HCT116 (cell line): ENCODE data around the gene FES.

Experiments
- EGR1 ChIP-seq: IDR thresholded peaks from 2 replicates; pipeline ENCODE4 v1.6.1; 2012; ENCODE audit warnings: low read depth
- EZH2 ChIP-seq: fragments of 200-600 bp; sonication (generic); IDR thresholded peaks from 2 replicates; pipeline ENCODE4 v1.6.1; 2017; ENCODE audit warnings: antibody characterized with exemption, mixed run types
- TCF7L2 ChIP-seq: IDR thresholded peaks from 2 replicates; pipeline ENCODE4 v1.7.0; 2011; ENCODE audit warnings: borderline replicate concordance, inconsistent platforms; ENCODE audit not compliant: insufficient read depth, insufficient read length; ENCODE audit errors: extremely low read depth
- TF ChIP-seq, protein P1 (sequence below): IDR thresholded peaks from 2 replicates; pipeline ENCODE4 v1.6.1; 2012; ENCODE audit warnings: low read depth
- TF ChIP-seq, protein P2 (sequence below), 3 experiments: fragments of 200-600 bp in 1 of 3; sonication (generic) in 1 of 3; IDR thresholded peaks in 2 of 3; conservative IDR thresholded peaks in 1 of 3; 2 replicates each; pipeline ENCODE4 v1.5.1; 2012 to 2017; ENCODE audit warnings: low read depth in 2 of 3, low read length in 2 of 3, antibody characterized with exemption in 1 of 3, borderline replicate concordance in 1 of 3, control low read depth in 1 of 3, mild to moderate bottlenecking in 1 of 3, mixed read lengths in 1 of 3, mixed run types in 1 of 3, moderate library complexity in 1 of 3; ENCODE audit not compliant: insufficient read depth in 1 of 3

DNA sequence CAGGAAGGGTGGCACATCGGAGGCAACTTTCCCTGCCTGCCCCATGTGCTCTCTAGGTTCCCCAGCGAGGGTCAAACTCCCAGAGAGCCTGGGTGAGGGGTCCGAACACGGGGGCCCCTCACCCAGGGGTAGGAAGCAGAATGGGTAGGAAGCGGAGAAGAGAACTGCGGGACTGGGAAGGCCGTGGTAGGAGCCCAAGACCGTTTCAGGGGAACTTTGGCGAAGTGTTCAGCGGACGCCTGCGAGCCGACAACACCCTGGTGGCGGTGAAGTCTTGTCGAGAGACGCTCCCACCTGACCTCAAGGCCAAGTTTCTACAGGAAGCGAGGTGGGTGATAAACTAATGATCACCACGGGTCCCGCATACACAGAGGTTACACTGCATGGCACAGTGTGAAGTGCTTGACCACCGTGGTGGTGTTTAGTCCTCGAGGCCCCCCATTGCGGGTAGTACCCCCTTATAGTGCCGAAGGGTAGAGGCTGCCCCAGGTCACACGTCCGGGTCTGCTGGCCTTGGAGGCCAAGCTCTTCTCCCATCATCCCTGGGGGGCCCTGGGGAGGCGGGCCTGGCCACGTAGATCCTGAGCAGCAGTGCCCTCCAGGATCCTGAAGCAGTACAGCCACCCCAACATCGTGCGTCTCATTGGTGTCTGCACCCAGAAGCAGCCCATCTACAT lies 8.3 kb downstream of the FES start:
- TF ChIP-seq, protein P1, sequence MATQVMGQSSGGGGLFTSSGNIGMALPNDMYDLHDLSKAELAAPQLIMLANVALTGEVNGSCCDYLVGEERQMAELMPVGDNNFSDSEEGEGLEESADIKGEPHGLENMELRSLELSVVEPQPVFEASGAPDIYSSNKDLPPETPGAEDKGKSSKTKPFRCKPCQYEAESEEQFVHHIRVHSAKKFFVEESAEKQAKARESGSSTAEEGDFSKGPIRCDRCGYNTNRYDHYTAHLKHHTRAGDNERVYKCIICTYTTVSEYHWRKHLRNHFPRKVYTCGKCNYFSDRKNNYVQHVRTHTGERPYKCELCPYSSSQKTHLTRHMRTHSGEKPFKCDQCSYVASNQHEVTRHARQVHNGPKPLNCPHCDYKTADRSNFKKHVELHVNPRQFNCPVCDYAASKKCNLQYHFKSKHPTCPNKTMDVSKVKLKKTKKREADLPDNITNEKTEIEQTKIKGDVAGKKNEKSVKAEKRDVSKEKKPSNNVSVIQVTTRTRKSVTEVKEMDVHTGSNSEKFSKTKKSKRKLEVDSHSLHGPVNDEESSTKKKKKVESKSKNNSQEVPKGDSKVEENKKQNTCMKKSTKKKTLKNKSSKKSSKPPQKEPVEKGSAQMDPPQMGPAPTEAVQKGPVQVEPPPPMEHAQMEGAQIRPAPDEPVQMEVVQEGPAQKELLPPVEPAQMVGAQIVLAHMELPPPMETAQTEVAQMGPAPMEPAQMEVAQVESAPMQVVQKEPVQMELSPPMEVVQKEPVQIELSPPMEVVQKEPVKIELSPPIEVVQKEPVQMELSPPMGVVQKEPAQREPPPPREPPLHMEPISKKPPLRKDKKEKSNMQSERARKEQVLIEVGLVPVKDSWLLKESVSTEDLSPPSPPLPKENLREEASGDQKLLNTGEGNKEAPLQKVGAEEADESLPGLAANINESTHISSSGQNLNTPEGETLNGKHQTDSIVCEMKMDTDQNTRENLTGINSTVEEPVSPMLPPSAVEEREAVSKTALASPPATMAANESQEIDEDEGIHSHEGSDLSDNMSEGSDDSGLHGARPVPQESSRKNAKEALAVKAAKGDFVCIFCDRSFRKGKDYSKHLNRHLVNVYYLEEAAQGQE: no peak
- TF ChIP-seq, protein P2, sequence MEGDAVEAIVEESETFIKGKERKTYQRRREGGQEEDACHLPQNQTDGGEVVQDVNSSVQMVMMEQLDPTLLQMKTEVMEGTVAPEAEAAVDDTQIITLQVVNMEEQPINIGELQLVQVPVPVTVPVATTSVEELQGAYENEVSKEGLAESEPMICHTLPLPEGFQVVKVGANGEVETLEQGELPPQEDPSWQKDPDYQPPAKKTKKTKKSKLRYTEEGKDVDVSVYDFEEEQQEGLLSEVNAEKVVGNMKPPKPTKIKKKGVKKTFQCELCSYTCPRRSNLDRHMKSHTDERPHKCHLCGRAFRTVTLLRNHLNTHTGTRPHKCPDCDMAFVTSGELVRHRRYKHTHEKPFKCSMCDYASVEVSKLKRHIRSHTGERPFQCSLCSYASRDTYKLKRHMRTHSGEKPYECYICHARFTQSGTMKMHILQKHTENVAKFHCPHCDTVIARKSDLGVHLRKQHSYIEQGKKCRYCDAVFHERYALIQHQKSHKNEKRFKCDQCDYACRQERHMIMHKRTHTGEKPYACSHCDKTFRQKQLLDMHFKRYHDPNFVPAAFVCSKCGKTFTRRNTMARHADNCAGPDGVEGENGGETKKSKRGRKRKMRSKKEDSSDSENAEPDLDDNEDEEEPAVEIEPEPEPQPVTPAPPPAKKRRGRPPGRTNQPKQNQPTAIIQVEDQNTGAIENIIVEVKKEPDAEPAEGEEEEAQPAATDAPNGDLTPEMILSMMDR (IDR thresholded peaks at IDR 0.05 in 2 of 3, conservative IDR thresholded peaks at IDR 0.05 in 1 of 3; ENCODE audit: borderline replicate concordance in 1 of 3, insufficient read depth in 1 of 3, low read depth in 2 of 3, low read length in 2 of 3): no peak
- TF ChIP-seq EZH2: no peak
- TF ChIP-seq TCF7L2: no peak
- TF ChIP-seq EGR1: no peak
